GM15510 (cell line): ENCODE data around the gene STARD4.

Experiments
- POLR2A ChIP-seq: IDR thresholded peaks from 3 replicates; pipeline ENCODE4 v1.6.1; 2011; ENCODE audit warnings: borderline replicate concordance; ENCODE audit not compliant: insufficient read length; ENCODE audit errors: extremely low read depth

STARD4 gene, protein sequence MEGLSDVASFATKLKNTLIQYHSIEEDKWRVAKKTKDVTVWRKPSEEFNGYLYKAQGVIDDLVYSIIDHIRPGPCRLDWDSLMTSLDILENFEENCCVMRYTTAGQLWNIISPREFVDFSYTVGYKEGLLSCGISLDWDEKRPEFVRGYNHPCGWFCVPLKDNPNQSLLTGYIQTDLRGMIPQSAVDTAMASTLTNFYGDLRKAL

DNA sequence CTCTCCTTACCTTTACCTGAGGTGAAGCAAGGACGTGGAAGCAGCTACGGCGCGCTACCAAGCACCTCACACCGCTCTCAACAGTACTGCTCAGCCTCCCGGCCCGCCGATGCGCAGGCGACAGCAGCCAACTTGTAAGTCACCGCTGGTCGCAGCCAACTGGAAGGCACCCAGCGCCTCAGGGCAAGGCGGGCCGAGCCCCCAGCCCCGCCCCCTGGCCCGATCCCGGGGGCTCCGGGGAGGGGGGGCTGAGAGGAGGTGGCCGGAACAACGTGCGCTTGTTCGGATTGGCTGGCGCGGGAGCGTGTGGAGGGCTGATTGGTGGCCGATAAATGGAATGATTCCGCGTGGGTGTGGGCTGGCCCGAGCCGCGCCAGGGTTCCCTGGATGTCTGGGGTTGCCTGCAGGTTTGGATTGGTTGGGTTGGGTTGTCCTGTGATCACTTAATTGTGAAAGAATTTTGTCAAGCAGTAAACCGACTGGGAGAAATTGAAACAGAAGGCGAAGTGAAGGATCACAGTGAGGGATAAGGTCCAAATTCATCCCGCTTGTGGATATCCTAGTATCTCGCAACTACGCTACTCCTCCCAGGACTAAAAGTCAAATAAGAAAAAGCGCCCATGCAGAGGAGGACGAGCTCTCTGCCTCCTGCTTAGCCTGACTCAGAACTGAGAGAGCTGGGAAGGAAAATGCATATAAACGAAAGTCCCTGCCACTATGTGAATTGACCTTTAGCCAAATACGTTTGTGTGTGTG is at the start of gene STARD4:
Gene STARD4, minus strand, starts transcription at position 161 of the 756 bp plus-strand sequence. CDS start 5,102 bp downstream, outside the sequence.
- peak; percentile 99 for TF ChIP-seq POLR2A

DNA sequence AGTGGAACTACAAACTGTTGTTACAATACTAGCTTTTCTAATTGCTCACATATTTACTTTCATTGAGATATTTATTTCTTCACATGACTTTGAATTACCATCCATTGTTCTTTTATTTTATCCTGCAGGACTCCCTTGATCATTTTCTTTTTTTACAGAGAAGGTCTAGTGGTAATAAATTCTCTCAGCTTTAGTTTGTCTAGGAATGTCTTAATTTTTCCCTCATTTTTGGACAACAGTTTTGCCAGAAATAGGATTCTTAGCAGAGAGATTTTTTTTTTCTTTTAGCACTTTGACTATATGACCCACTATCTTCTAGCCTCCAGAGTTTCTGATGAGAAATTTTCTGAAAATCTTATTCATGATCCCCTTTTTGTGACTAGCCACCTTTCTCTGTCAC is 47.3 kb upstream of the STARD4 start:
- TF ChIP-seq POLR2A: no peak

DNA sequence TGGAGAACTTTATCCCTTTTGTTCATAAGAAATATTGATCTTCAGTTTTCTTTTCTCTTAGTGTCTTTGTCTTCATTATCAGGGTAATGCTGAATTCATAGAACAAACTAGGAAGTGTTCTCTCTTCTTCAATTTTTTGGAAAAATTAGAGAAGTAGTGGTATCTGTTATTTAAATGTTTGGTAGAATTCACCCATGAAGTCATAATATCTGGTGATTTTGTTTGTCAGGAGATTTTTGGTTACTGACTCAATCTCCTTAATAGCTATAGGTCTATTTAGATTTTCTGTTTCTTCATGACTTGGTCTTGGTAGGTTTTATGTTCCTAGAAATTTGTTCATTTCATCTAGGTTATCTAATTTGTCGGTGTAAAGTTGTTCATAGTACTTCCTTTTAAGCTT is 45.4 kb upstream of the STARD4 start:
- no peak for TF ChIP-seq POLR2A

DNA sequence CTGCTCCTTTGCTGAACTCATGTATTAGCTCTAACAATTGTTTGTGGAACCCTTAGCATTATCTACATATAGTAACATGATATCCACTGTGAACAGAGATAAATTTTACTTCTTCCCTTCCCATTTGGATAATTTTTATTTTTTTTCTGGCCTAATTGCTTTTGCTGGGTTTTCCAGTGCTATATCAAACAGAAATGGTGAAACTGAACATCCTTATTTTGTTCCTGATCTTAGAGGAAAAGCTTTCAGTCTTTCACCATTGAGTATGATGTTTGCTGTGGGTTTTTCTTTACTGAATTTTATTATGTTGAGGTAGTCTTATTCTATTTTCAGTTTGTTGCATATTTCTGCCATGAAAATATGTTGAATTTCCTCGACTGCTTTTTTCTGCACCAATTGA is 44.8 kb upstream of the STARD4 start:
- no peak for TF ChIP-seq POLR2A

DNA sequence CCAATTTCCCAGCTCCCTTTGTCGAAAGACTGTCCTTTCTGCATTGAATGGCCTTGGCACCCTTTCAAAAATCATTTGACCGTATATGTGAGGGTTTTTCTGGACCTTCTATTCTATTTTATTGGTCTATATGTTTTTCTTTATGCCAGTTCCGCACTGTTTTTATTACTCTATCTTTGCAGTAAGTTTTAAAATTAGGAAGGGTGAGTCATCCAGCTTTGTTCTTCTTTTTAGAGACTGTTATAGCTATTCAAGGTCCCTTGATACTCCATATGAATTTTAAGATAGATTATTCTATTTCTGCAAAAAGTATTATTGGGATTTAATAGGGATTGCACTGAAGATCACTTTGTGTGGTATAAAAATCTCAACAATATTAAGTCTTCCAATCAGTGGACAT is 44.2 kb upstream of the STARD4 start:
- TF ChIP-seq POLR2A: no peak

DNA sequence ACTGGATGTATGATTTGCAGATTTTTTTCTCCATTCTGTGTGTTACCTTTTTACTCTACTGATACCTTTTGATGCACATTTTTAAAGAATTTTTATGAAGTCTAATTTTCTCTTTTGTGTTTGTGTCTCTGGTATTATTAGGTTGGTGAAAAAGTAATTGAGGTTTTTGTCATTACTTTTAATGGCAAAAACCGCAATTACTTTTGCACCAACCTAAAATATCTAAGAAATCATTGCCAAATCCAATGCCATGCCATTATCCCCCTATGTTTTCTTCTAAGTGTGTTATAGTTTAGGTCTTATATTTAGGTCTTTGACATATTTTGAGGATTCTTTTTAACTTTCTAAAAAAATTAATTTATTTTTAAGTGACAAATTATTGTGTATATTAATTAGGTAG is 43.4 kb upstream of the STARD4 start:
- no peak for TF ChIP-seq POLR2A

DNA sequence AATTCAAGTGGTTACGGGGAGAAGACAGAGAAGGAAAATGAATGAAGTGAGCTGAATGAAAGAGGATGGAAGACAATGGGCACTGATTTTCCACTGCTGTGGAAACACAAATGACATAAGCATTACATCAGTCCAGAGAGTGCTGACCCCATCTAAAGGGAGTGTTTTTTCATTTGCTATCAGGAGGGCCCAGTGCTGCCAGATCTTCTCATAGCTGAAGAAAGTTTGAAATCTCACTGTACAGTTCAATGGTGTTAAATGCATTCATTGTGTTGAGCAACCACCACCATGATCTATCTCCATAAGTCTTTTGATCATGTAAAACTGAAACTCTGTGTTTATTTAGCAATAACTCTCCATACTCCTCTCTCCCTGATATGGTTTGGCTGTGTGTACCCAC is 41.5 kb upstream of the STARD4 start:
- no peak for TF ChIP-seq POLR2A

DNA sequence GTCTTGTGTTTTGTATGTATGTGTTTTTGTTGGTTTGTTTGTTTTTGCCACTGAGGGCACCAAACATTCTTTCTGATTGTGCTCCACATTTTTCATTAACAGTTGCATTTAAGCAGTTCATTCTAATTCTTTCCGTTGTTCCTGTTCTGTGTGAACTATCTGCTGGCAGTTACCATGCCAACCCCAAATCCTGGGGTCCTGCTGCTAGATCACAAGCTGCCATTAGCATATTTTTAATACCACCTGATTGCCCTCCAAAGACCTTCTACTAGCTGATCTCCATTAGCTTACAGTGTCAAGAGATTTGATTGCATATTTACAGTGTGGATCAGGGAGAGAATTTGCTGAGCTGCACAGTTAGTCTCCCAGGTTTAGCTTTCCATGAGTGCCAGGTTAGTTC is 40.6 kb upstream of the STARD4 start:
- no peak for TF ChIP-seq POLR2A

DNA sequence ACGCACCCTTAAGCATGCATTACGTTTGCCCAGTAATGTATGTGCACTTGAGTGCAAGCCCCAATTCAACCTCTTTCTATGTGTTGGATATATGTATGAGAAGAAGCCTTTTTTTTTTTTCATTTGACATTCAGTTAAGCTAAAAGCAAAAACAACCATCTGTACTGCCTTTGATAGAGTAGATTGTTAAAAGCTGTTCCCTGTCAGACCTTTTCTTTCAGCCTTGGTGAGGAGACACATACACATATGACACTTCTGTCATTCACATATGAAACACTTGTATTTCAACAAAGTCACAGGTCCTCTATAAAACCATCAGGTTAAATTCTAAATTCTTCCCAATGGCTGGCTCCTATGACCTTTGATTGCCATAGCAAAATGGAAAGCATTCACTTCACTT is 40.2 kb upstream of the STARD4 start:
- no peak for TF ChIP-seq POLR2A

DNA sequence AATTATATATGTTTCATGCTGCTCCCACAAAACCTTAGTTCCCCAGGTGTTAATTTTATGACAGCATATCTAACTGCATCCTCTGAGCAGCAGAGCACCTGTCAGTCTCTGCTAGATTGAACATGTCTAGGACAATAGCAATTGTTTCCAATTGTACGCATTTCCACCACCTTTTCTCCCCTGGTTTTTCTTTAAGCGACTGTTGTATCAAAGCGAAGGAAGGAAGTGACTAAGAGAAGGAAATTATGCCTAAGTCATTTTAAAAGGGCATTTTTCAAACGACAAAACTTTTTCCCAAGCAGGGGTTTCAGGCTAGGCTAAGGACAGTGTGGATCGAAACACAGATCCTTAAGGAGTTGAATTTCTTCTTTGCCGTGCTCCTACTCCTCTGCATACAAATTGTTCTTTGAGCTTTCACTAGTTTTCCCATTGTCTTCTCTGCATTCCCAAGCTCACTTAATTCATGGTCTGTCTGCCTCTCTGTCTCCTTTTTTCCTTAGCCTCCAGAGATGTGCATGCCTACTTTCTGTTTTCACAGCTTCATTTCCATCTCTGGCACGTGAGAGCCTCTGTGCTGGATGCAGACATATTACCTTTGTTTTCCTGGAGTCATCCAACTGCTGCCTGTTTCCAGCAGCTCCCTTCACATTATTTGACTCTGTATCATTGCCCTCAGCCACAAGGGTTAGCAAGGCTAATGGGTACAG is 39.4 kb upstream of the STARD4 start:
- TF ChIP-seq POLR2A: no peak

DNA sequence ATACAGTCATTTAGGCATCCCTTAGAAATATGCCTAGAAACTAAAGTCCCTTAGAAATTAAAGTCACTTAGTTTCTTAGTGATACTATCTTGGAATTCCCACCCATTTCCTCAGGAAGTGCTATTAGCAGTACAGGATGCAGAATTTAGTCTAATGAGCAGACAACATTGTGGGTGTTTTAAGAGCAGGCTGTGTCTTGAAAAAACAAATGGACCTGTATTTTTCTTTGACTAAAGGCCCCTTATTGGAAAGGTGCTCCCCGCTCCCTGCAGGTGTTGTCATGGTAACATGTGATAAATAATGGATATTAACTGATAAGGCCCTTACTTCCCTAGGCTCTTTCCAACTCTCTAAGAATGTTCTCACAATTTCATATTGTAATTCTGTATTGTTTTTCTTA is 38.8 kb upstream of the STARD4 start:
- no peak for TF ChIP-seq POLR2A

DNA sequence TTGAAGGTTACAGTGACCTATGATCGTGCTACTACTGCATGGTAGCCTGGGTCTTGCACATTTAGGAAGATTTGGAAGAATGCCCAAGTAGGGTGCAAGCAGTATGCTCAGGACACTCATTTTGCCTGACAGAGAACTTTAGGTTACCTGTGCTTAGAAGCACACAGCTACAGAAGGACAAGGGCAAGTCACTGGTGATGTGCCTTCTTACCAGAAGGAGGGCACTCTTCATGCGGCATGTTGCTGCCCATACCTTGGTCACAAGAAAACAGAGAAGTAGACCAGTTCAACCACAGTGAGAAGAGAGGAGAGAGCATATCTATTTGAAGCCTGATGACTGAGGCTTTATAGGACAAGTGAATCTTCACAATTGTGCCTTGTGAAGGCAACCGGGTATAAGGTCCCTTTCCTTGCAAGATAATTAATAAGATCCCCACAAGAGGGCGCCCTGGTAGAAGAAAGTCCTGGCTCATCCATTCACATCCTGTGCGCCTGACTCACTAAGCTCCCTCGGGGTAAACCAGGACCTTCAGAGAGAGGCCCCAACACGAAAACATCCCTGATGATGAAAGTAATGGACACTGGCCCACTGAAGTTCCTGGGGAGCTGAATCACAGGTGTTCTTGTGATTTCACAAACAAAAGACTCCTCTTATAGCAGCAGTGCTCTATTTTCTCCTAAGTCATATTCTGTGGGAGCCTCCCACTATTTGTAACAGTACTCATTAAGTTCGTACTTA is 38.1 kb upstream of the STARD4 start:
- TF ChIP-seq POLR2A: no peak

DNA sequence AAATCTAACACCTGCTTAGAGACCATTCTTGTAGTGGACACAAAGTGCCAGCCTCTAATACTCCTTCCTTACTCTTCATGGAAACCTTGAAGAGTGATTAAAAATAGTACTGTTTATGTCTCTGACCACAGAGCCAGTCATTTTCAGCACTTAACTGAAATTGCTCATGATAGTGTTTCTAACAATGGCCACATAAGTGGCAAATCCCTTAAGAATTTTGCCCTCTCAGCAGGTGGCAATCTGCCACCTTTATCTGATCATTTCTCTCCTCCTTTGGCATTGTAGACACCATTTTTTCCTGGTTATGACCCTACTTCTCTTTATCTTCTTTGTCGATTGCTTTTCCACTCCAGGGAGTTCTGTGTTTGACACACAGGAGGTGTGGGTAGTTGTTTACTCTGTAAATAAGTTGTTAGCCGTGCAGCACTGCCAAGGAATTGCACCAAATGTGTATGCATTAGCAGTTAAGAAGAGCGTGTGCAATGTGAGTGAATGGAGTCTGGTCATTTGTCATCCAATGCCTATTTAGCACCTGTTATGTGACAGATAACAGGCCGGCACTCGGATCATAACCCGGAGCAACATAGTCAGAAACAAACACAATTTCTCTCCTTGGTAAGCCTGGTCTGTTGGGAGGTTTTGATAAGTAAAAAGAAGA is 36.8 kb upstream of the STARD4 start:
- no peak for TF ChIP-seq POLR2A

DNA sequence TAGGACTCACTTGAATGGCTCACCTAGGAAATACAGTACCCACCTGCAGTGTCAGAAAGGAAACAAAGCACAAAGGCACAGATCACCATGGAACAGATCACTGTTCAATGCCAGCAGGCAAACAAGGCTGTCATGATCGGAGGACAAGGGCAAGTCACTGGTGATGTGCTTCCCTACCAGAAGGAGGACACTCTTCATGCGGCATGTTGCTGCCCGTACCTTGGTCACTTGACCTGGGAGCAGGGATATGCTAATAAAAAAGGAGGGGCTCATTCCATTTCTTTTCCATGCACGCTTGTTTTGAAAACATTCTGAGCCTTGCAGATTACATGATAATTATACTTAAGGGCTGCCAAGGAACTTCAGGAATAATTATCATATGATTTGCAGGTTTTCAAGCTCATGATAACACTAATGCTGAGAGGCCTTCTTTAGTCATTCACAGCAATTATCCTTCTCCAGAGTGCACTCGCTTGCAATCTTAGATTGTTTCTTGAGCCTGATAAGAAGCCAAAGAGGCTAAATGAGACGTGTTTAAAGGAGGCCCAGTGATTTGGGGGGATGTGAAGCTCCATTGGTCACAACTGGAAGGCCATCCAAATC is 36.1 kb upstream of the STARD4 start:
- TF ChIP-seq POLR2A: no peak
